ENCODE data around the gene ITLN2.

Gene ITLN2

DNA sequence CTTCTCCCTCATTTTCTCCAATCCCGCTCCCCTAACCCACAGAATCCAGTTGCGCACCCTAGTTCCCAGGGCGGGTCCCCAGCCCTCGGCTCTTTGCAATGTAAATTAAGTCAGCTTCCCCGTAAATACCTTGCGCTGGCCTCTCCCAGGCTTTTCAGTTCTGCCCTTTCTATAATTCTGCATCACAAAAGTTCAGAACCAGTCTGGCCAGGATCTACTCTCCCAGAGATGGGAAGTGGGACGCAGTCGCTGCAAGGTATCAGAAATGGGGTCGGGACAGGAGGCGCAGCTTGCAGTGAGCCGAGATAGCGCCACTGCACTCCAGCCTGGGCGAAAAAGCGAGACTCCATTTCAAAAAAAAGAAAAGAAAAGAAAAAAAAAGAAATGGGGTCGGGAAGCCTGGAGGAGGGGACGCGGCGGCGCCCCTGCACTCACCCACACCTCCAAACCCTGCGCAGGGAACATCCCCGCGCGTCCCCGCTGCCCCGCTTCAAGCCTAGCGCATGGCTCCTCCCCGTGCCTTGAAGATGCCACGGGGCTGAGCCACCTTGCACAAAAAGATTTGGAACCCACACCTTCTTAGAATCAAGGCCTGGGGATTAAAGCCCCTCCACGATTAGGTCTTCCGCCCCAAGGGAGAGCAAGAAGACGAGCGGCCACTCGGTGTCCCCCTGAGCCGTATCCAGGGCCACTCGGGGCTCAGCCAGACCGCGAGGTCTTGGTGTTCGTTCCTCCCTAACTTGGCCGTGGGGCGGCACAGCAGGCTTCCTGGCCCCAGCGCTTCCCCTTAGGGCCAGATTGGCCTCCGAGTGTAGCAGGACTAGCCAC, 27.2 kb upstream of the ITLN2 start:
- H3K9me3 ChIP-seq (ENCODE audit: insufficient read depth, low read length) = no peaks in the 10 kb centered on the region
- no peak overlapping the region for H3K9ac ChIP-seq (ENCODE audit: low read length)
- no peak overlapping the region for H2AFZ ChIP-seq (ENCODE audit: low read depth, low read length, severe bottlenecking)
- no peak overlapping the region for H3K27ac ChIP-seq (ENCODE audit: low read depth, low read length)
- no peaks in the 10 kb centered on the region for H4K20me1 ChIP-seq (ENCODE audit: low read depth, low read length)
- no peaks in the 10 kb centered on the region for H3F3A ChIP-seq (ENCODE audit: insufficient read depth)
- TF ChIP-seq EZH2phosphoT487 (conservative IDR thresholded peaks at IDR 0.05; ENCODE audit: low read length) = no peak
- no peak overlapping the region for H3K4me2 ChIP-seq (ENCODE audit: low read depth, low read length, poor library complexity, severe bottlenecking)
- H3K4me3 ChIP-seq (ENCODE audit: insufficient read depth, low read length, poor library complexity, severe bottlenecking) = no peak overlapping the region
- no peaks in the 10 kb centered on the region for H3K9me2 ChIP-seq (replicated peaks; ENCODE audit: insufficient read depth, low read length)
- H3K27me3 ChIP-seq (ENCODE audit: low read length) = no peaks in the 10 kb centered on the region
- no peaks in the 10 kb centered on the region for H3K79me2 ChIP-seq (ENCODE audit: insufficient read depth, low read length)
- no peaks in the 10 kb centered on the region for H3K36me3 ChIP-seq (ENCODE audit: low read length)

DNA sequence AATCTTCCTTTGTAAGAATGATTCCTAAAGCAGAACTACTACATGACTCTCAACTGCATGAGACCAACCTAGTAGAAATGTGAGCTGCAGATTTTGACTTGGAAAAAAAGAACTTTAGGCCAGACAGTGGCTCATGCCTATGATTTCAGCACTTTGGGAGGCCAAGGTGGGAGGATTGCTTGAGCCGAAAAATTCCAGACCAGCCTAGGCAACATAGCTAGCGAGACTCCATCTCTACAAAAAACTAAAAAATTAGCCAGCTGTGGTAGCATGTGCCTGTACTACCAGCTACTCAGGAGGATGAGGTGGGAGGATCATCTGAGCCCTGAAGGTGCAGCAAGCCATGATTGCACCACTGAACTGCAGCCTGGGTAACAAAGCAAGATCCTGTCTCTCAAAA, 24.7 kb upstream of the ITLN2 start:
- Histone ChIP-seq H4K20me1 (ENCODE audit: low read depth, low read length) (no peaks in the 10 kb centered on the region), H3F3A (ENCODE audit: insufficient read depth) (no peaks in the 10 kb centered on the region), H3K27me3 (ENCODE audit: low read length) (no peaks in the 10 kb centered on the region), H3K27ac (ENCODE audit: low read depth, low read length) (no peak overlapping the region), H3K4me2 (ENCODE audit: low read depth, low read length, poor library complexity, severe bottlenecking) (no peak overlapping the region), H2AFZ (ENCODE audit: low read depth, low read length, severe bottlenecking) (no peak overlapping the region), H3K9me2 (replicated peaks; ENCODE audit: insufficient read depth, low read length) (no peaks in the 10 kb centered on the region), H3K79me2 (ENCODE audit: insufficient read depth, low read length) (no peaks in the 10 kb centered on the region), H3K9ac (ENCODE audit: low read length) (no peak overlapping the region), H3K9me3 (ENCODE audit: insufficient read depth, low read length) (no peaks in the 10 kb centered on the region), H3K4me3 (ENCODE audit: insufficient read depth, low read length, poor library complexity, severe bottlenecking) (no peak overlapping the region), H3K36me3 (ENCODE audit: low read length) (no peaks in the 10 kb centered on the region)
- TF ChIP-seq, protein P1, sequence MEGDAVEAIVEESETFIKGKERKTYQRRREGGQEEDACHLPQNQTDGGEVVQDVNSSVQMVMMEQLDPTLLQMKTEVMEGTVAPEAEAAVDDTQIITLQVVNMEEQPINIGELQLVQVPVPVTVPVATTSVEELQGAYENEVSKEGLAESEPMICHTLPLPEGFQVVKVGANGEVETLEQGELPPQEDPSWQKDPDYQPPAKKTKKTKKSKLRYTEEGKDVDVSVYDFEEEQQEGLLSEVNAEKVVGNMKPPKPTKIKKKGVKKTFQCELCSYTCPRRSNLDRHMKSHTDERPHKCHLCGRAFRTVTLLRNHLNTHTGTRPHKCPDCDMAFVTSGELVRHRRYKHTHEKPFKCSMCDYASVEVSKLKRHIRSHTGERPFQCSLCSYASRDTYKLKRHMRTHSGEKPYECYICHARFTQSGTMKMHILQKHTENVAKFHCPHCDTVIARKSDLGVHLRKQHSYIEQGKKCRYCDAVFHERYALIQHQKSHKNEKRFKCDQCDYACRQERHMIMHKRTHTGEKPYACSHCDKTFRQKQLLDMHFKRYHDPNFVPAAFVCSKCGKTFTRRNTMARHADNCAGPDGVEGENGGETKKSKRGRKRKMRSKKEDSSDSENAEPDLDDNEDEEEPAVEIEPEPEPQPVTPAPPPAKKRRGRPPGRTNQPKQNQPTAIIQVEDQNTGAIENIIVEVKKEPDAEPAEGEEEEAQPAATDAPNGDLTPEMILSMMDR (IDR thresholded peaks at IDR 0.05; ENCODE audit: insufficient read depth, low read length, poor library complexity, severe bottlenecking) = no peak
- TF ChIP-seq EZH2phosphoT487 (conservative IDR thresholded peaks at IDR 0.05; ENCODE audit: low read length) = no peak

DNA sequence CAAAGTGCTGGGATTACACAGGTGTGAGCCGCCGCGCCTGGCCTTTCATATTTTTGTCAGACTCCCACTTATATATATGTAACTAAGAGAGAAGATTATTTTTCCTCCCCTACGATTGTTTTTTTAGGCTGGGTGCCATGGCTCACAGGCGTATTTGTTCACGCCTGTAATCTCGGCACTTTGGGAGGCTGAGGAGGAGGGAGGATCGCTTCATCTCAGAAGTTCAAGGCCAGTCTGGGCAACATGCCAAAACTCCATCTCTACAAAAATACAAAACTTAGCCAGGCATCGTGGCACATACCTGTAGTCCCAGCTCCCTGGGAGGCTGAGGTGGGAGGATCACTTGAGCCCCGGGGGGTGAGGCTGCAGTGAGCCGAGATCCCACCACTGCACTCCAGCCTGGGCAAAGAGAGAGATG, 23.9 kb upstream of the ITLN2 start:
- Histone ChIP-seq H3K27ac (ENCODE audit: low read depth, low read length) (no peak overlapping the region), H3K4me2 (ENCODE audit: low read depth, low read length, poor library complexity, severe bottlenecking) (no peak overlapping the region), H4K20me1 (ENCODE audit: low read depth, low read length) (no peaks in the 10 kb centered on the region), H3K9me2 (replicated peaks; ENCODE audit: insufficient read depth, low read length) (no peaks in the 10 kb centered on the region), H3K27me3 (ENCODE audit: low read length) (no peaks in the 10 kb centered on the region), H3K9ac (ENCODE audit: low read length) (no peak overlapping the region), H3F3A (ENCODE audit: insufficient read depth) (no peaks in the 10 kb centered on the region), H3K79me2 (ENCODE audit: insufficient read depth, low read length) (no peaks in the 10 kb centered on the region), H3K4me3 (ENCODE audit: insufficient read depth, low read length, poor library complexity, severe bottlenecking) (no peak overlapping the region), H2AFZ (ENCODE audit: low read depth, low read length, severe bottlenecking) (no peak overlapping the region), H3K36me3 (ENCODE audit: low read length) (no peaks in the 10 kb centered on the region), H3K9me3 (ENCODE audit: insufficient read depth, low read length) (no peaks in the 10 kb centered on the region)
- TF ChIP-seq, protein P1 (IDR thresholded peaks at IDR 0.05; ENCODE audit: insufficient read depth, low read length, poor library complexity, severe bottlenecking) = no peak
- TF ChIP-seq EZH2phosphoT487 (conservative IDR thresholded peaks at IDR 0.05; ENCODE audit: low read length) = no peak

DNA sequence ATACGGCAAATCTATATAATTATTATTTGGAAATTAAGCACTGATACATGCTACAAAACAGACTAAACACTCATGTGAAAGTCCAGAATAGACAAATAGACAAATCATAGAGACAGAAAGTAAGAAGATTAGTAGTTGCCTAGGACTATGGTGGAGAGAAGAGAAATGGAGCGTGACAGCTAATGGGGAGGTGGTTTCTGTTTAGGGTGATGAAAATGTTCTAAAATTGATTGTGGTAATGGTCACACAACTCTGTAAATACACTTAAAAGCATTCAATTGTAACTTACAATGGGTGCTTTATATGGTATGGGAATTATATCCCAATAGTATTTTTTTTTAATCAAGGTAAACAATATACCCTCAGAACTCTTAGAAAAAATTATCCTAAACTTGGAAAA, 20.4 kb upstream of the ITLN2 start:
- Histone ChIP-seq H2AFZ (ENCODE audit: low read depth, low read length, severe bottlenecking) (no peak overlapping the region), H3K36me3 (ENCODE audit: low read length) (no peaks in the 10 kb centered on the region), H3K27me3 (ENCODE audit: low read length) (no peaks in the 10 kb centered on the region), H3K9ac (ENCODE audit: low read length) (no peak overlapping the region), H3K4me3 (ENCODE audit: insufficient read depth, low read length, poor library complexity, severe bottlenecking) (no peak overlapping the region), H3K27ac (ENCODE audit: low read depth, low read length) (no peak overlapping the region), H3K79me2 (ENCODE audit: insufficient read depth, low read length) (no peaks in the 10 kb centered on the region), H4K20me1 (ENCODE audit: low read depth, low read length) (no peaks in the 10 kb centered on the region), H3F3A (ENCODE audit: insufficient read depth) (no peaks in the 10 kb centered on the region), H3K9me3 (ENCODE audit: insufficient read depth, low read length) (no peaks in the 10 kb centered on the region), H3K9me2 (replicated peaks; ENCODE audit: insufficient read depth, low read length) (no peaks in the 10 kb centered on the region), H3K4me2 (ENCODE audit: low read depth, low read length, poor library complexity, severe bottlenecking) (no peak overlapping the region)
- TF ChIP-seq, protein P1 (IDR thresholded peaks at IDR 0.05; ENCODE audit: insufficient read depth, low read length, poor library complexity, severe bottlenecking) = no peak
- no peak for TF ChIP-seq EZH2phosphoT487 (conservative IDR thresholded peaks at IDR 0.05; ENCODE audit: low read length)
